OCI-LY3 (cell line): ENCODE data around the gene PRDX6.

ENCODE experiments used
- CTCF ChIP-seq: fragments of 200-600, 300-600 bp; sonication (generic); IDR thresholded peaks from 2 replicates; pipeline ENCODE4 v1.5.1; 2014; ENCODE audit warnings: antibody characterized with exemption, low read length, low read depth
- EZH2phosphoT487 ChIP-seq: fragments of 200-600 bp; shearing (Covaris generic); IDR thresholded peaks from 2 replicates; pipeline ENCODE4 v1.6.1; 2018; ENCODE audit warnings: antibody characterized with exemption, mixed run types, low read depth

GRCh38 chr1:173532237-173532636 lies 55.1 kb downstream of the PRDX6 start:
- TF ChIP-seq CTCF (no peak), EZH2phosphoT487 (no peak)
